RKO (cell line): ENCODE data around the gene VASH1.

Source experiments
- DNase-seq: peaks from one replicate; pipeline ENCODE4 v3.0.0-alpha.2; 2016; ENCODE audit warnings: low spot score

VASH1 gene

DNA sequence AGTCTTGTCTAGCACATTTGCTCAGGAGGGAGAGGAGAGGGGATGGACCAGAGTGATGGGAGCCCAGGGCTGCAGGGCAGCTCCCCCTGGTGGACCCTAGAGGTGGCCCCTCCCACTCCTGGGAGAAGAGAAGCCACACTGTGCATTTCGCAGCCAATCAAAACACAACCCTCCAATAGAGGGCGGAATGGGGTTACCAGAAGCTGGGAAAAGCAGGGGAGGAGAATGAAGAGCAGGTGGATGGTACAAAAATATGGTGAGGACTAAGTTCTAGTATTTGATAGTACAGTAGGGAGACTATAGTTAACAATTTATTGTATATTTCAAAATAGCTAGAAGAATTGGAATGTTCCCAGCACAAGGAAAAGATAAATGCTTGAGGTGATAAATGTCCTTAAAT is 23.6 kb downstream of the VASH1 start:
- peak; percentile 68 for DNase-seq

GRCh38 chr14:76786601-76787000 is 25.3 kb downstream of the VASH1 start:
- no peak for DNase-seq

DNA sequence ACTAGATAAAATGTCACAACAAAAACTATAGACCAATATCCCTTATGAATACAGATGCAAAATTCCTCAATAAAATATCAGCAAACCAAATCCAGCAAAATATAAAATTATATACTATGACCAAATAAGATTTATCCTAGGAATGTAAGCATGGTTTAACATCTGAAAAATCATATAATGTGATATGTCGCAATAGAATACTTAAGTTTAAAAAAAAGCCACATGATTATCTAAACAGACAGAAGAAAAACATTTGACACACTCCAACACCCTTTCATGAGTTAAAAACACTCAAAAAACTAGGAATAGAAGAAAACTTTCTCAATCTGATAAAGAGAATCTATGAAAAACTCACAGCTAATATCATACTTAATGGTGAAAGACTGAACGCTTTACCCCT is 31.2 kb downstream of the VASH1 start:
- no peak for DNase-seq

GRCh38 chr14:76793324-76793723 is 32.1 kb downstream of the VASH1 start:
- no peak for DNase-seq

DNA sequence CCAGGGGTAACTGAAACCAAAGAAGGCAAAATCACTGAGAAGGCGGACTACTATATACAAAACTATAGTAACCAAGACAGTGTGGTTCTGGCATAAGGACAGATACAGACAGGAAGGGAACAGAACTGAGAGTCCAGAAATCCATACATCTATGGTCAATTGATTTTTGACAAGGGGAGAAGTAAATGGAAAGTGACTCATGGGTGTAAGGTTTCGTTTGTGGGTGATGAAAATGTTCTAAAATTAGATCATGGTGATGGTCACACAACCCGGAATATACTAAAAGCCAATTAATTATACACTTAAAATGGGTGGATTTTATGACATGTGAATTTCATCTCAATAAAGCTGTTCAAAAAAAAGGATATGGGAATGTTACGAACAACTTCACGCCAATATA is 32.7 kb downstream of the VASH1 start:
- DNase-seq = no peak

DNA sequence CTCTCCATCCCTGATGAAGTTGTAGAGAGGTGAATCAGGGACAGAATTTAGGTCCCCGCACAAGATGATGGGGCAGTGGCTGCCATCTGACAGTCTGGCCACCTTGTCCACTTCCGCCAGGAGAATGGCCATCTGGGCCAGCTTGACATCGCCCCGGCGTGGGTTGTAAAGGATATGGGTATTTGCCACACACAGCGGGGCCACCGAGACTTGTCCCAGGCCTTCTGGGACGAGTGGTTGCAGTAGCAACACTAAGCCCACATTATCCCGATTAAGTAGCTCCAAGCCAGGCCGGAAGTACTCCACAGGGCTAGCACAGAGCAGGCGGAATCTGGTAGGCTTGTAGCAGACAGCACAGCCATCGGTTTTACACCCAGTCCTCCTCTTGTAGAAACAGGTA is 45.2 kb downstream of the VASH1 start:
- no peak for DNase-seq

DNA sequence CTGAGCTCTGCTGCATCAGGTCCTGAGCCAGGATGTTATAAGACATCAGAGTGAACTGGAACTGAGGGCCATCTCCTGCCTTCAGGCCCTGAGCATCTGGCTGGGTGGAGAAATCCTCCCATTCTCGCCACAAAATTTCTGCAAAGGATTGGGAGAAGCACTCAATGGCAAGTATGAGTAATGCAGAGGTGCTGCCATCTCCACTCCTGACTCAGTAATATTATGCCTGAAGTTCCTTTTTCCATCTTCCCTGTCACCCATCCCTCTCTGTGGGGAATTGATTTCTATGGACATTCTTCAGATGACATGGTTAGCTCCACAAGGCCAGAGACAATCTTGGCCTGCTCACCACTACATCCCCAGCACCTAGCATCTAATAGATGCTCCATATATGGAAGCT is 46.7 kb downstream of the VASH1 start:
- no peak for DNase-seq

DNA sequence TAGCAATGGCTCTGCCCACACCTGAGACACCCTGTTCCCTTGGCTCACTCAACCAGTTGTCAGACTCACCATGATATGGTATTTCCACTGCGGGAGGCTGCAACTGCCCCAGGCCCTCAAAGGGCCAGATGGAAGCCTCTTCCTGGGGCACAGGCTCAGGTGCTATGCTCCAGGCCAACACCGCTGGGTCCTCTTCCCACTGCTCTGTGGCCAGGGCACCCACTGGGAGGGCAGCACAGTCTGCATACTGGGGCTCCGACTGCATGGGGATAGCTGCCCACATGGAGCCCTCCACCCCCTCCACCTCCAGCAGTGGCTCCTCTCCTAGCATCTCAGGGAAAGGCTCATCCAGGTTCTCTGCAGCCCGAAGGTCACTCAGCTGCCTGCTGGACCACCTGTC is 47.7 kb downstream of the VASH1 start:
- DNase-seq = no peak

GRCh38 chr14:76810525-76810924 is 49.3 kb downstream of the VASH1 start:
- DNase-seq = no peak

- peak; percentile 76 for DNase-seq
Measured at GRCh38 chr14:76810953-76811400, 49.7 kb downstream of the VASH1 start.

- peak; percentile 44 for DNase-seq
Measured at GRCh38 chr14:76811561-76811960, 50.3 kb downstream of the VASH1 start.

GRCh38 chr14:76812093-76812421 is 50.8 kb downstream of the VASH1 start:
- peak; percentile 8 for DNase-seq

GRCh38 chr14:76812422-76813383 is 51.4 kb downstream of the VASH1 start, which contains the start of gene ANGEL1:
ANGEL1 (minus strand) TSS chr14:76812882; CDS start chr14:76812827, 55 bp downstream.
- DNase-seq = peak; percentile 93

DNA sequence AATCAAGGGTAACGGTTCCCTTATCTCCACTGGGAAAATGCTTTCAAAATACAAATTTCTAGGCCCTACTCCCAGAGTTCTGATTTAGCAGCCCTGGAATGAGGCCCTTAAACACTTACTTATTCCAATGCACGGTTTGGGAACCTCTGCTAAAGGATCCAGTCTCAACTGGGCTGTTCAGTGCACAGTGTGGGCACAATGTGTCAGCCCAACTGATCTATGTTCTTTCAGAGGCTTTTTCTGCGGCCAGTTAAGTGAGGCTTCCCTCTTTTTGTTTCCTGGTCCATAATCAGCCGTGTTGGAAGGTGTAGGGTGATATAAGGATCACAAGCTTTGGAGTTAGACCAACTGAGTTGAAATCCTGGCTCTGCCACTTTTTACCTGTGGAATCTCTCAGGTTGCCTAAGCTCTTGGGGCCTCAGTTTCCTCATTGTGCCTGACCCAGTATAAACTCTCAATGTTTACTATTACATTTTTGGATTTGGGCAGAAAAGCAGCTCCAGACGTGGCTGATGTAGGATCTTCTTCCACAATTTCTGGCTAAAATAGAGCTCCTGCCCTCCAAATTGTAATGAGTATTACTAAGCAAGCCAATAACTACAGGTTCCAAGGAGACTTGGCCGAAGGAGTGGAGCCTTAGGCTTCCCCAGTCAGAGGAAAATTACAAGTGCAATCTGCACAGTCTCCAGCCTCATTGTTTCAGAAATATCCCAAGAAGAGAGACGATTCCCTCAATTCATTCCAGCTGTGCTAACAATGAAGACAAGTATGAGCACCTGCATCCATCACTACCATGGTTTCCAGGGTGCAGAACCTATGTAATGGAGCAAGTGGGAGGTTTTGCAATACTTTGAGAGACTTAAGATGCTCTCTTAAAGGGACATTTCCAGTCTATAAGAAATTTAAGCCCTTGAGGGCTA is 53.7 kb downstream of the VASH1 start:
- no peak for DNase-seq

DNA sequence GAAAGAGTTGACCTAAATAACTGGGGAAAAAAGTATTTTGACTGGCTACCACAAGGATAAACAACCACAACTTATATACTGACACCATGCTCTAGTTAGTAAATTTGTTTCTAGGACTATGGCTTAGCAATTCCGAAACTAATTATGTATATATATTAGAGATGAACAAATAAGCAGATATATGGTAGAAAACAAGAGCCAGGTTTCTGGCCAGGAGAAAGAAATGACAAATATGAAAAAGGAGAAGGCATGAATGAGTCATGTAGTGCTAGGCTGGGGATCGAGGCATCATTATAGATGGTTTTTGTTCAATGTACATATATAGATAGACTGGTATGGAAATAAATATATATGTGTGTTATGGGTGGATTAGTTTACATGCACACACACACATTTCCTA is 59.4 kb downstream of the VASH1 start:
- no peak for DNase-seq

- no peak for DNase-seq
Measured at GRCh38 chr14:76826122-76826521, 64.9 kb downstream of the VASH1 start, which contains the start of gene LRRC74A. LRRC74A (plus strand) TSS chr14:76826408; CDS start chr14:76826698, 290 bp downstream.

DNA sequence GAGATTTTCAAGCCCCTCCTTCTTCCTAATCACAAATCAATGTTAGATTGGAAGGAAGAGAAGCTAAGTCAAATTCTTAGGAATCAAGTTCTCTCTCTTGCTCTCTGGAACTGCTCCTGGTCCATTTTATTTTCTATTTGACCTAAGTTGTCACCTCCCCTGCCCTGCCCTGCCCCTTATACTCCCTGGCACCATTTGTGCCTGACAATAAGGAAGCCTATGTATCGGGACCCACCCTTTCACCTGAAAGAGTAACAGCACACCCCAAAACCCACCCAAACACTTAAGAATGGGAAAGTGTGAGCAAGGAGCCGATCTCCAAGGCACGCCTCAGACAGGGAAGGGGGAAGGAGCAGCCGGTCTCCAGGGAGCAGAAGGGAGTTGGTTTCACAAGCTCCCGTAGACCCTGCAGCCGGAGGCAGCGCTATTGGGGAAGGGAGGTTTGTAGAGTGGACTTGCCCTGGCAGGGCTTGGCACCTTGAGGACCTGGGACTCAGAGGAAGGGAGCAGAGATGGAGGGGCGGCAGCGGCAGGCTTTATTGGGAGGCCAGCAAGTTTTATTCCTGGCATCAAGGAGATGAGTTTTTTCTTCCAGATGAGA is 66.5 kb downstream of the VASH1 start:
- DNase-seq = no peak

GRCh38 chr14:76828339-76829012 is 67.2 kb downstream of the VASH1 start:
- DNase-seq = no peak

- DNase-seq = no peak
Measured at GRCh38 chr14:76829013-76829365, 67.7 kb downstream of the VASH1 start.

GRCh38 chr14:76829650-76830421 is 68.6 kb downstream of the VASH1 start:
- DNase-seq = no peak

DNA sequence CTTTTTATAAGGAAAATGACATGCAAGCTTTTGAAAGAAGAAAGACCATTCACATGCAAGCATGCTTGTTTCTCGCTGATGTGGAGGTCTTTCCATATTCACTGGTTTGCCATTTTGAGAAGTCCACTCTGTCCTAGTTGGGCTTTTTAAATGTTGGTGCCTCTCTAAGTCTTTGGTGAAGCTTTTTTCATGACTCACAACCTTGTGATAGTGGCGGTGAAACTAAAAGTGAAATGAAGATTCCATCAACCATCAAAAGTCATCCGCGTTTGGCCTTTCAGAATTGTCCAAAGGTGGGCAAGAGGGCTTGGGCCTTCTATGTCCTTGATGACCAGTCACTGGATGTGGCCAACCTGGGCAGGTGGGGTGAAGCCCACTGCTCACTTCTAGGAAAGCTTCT is 69.3 kb downstream of the VASH1 start:
- no peak for DNase-seq
